SK-N-SH treated with all-trans-retinoic acid at 6 μM for 48 hours (cell line): ENCODE results near the gene FUNDC2.

Experiments used
- ARNTL ChIP-seq: fragments of 450-650 bp; formaldehyde crosslinking; IDR thresholded peaks from 2 replicates; pipeline ENCODE4 v1.5.0; 2020; ENCODE audit warnings: low read depth, mild to moderate bottlenecking, moderate library complexity, borderline replicate concordance
- OSR1 ChIP-seq: fragments of 250-450 bp; sonication (Bioruptor Pico); IDR thresholded peaks from 2 replicates; pipeline ENCODE4 v1.8.0; 2022; ENCODE audit warnings: moderate library complexity, mild to moderate bottlenecking, inconsistent platforms
- POU6F1 ChIP-seq: fragments of 250-450 bp; sonication (Bioruptor Pico); IDR thresholded peaks from 2 replicates; pipeline ENCODE4 v1.8.0; 2021; ENCODE audit warnings: low read depth, mild to moderate bottlenecking, moderate library complexity, borderline replicate concordance
- RARB ChIP-seq: fragments of 250-450 bp; sonication (Bioruptor Pico); IDR thresholded peaks from 2 replicates; pipeline ENCODE4 v1.8.0; 2021; ENCODE audit warnings: mild to moderate bottlenecking, moderate library complexity
- TOX ChIP-seq: fragments of 250-450 bp; sonication (Bioruptor Pico); IDR thresholded peaks from 2 replicates; pipeline ENCODE4 v1.8.0; 2021; ENCODE audit warnings: mild to moderate bottlenecking, moderate library complexity, borderline replicate concordance
- TSHZ2 ChIP-seq: fragments of 250-450 bp; sonication (Bioruptor Pico); IDR thresholded peaks from 2 replicates; pipeline ENCODE4 v1.5.0; 2020; ENCODE audit warnings: mild to moderate bottlenecking, moderate library complexity
- ZFP30 ChIP-seq: fragments of 450-650 bp; formaldehyde crosslinking; IDR thresholded peaks from 2 replicates; pipeline ENCODE4 v1.5.0; 2022; ENCODE audit warnings: mild to moderate bottlenecking, moderate library complexity
- TF ChIP-seq, protein P1 (sequence below): fragments of 250-450 bp; sonication (Bioruptor Pico); IDR thresholded peaks from 2 replicates; pipeline ENCODE4 v1.8.0; 2020; ENCODE audit warnings: mild to moderate bottlenecking, moderate library complexity, borderline replicate concordance

DNA sequence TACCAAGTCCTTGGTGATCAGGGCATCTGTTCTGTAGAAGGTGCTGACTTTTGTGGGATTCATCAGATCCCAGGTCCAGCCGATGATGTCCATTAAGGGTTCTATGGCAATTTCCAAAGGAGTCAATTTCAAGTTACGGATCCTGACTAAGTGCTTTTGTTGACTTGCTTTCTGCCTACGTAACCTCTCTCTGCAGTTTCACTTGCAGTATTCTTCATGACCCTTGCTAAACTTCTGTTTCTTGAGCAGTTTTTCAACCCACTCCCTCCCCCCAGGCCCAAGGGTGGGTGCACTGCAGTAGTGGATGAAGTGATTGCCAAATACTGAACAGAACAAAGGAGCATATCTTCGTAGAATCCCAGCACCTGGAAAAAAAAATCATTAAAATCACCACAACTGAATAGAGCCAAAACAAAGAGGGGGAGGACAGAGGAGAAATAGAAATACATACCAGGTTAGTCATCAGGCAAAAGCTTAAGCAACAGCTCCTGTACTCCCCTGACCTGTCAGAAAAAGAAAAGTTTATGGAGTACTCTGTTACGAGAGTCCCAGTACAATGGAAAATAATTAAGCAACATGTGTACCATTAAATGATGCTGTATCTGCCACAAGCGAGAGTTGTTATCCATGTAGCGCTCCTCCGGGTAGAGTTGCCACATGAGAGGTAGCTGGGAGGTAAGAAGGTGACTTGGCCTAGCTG lies 38.5 kb downstream of the FUNDC2 start:
- TF ChIP-seq POU6F1 (CRISPR knock-in tag) (no peak), TOX (no peak), RARB (CRISPR knock-in tag) (no peak), TSHZ2 (CRISPR knock-in tag) (no peak), ARNTL (CRISPR knock-in tag) (no peak), OSR1 (no peak), ZFP30 (CRISPR knock-in tag) (no peak)
- TF ChIP-seq, protein P1, sequence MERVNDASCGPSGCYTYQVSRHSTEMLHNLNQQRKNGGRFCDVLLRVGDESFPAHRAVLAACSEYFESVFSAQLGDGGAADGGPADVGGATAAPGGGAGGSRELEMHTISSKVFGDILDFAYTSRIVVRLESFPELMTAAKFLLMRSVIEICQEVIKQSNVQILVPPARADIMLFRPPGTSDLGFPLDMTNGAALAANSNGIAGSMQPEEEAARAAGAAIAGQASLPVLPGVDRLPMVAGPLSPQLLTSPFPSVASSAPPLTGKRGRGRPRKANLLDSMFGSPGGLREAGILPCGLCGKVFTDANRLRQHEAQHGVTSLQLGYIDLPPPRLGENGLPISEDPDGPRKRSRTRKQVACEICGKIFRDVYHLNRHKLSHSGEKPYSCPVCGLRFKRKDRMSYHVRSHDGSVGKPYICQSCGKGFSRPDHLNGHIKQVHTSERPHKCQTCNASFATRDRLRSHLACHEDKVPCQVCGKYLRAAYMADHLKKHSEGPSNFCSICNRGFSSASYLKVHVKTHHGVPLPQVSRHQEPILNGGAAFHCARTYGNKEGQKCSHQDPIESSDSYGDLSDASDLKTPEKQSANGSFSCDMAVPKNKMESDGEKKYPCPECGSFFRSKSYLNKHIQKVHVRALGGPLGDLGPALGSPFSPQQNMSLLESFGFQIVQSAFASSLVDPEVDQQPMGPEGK (CRISPR knock-in tag) = no peak
